ENCODE results near the gene NADSYN1. TPM values are rescaled to one million over a fixed set of nuclear protein-coding genes. Genes with fewer than 3 reads are reported as not detected.

Gene NADSYN1
- total RNA-seq, 2 donors from 2014 or later, result 133 to 178 TPM

GRCh38 chr11:71451596-71452198 is 1.3 kb upstream of the NADSYN1 start:
- DNase-seq, result peak; percentile 71
- peak overlapping the region; percentile 91 for H3K4me3 ChIP-seq
- no peaks in the 10 kb centered on the region for H3K9me3 ChIP-seq
- H3K9ac ChIP-seq (ENCODE audit: low read depth in 2 of 2, low read length in 2 of 2), result peak overlapping the region; percentile 37 to 77
- H3K36me3 ChIP-seq, result peaks cover 12% of the 10 kb centered on the region
- intact Hi-C loops (cut with DNase I), result no loop called here
- peaks cover 10% of the 10 kb centered on the region for H3K4me1 ChIP-seq
- no peaks in the 10 kb centered on the region for H3K27me3 ChIP-seq
- TF ChIP-seq CTCF (IDR thresholded peaks at IDR 0.05), result no peak
- H3K27ac ChIP-seq, result peak overlapping the region; percentile 82

- Histone ChIP-seq H3K9ac (ENCODE audit: low read depth in 2 of 2, low read length in 2 of 2) (peak overlapping the region; percentile 71 to 77), H3K36me3 (peaks cover 14% of the 10 kb centered on the region), H3K27me3 (no peaks in the 10 kb centered on the region), H3K4me3 (peak overlapping the region; percentile 91), H3K4me1 (peaks cover 10% of the 10 kb centered on the region), H3K9me3 (no peaks in the 10 kb centered on the region), H3K27ac (peak overlapping the region; percentile 82)
- peak; percentile 63 for DNase-seq
- TF ChIP-seq CTCF (IDR thresholded peaks at IDR 0.05), result no peak
- intact Hi-C loops (cut with DNase I), result no loop called here
Measured at GRCh38 chr11:71452199-71453036, 585 bp upstream of the NADSYN1 start.

- peaks cover 23% of the 10 kb centered on the region for H3K36me3 ChIP-seq
- H3K9me3 ChIP-seq, result no peaks in the 10 kb centered on the region
- no peaks in the 10 kb centered on the region for H3K27me3 ChIP-seq
- peaks cover 10% of the 10 kb centered on the region for H3K4me1 ChIP-seq
- no peak for TF ChIP-seq CTCF (IDR thresholded peaks at IDR 0.05)
- H3K27ac ChIP-seq, result peak overlapping the region; percentile 79
- intact Hi-C loops (cut with DNase I), result no loop called here
- DNase-seq, result no peak
- H3K9ac ChIP-seq (ENCODE audit: low read depth in 2 of 2, low read length in 2 of 2), result peak overlapping the region; percentile 78 to 81
- peak overlapping the region; percentile 91 for H3K4me3 ChIP-seq
Measured at GRCh38 chr11:71453918-71454304, 908 bp downstream of the NADSYN1 start.

- Histone ChIP-seq H3K27ac (no peak overlapping the region), H3K9ac (ENCODE audit: low read depth in 2 of 2, low read length in 2 of 2) (no peak overlapping the region), H3K27me3 (no peaks in the 10 kb centered on the region), H3K4me3 (peak overlapping the region; percentile 91), H3K36me3 (peaks cover 28% of the 10 kb centered on the region), H3K9me3 (no peaks in the 10 kb centered on the region), H3K4me1 (peaks cover 10% of the 10 kb centered on the region)
- DNase-seq, result peak; percentile 71
- intact Hi-C loops (cut with DNase I), result no loop called here
- TF ChIP-seq CTCF (IDR thresholded peaks at IDR 0.05), result no peak
Measured at GRCh38 chr11:71454470-71455113, 1.6 kb downstream of the NADSYN1 start.

GRCh38 chr11:71456294-71456693 is 3.3 kb downstream of the NADSYN1 start:
- TF ChIP-seq CTCF (IDR thresholded peaks at IDR 0.05), result no peak
- H3K4me1 ChIP-seq, result peaks cover 10% of the 10 kb centered on the region
- no peak for DNase-seq
- peaks cover 30% of the 10 kb centered on the region for H3K36me3 ChIP-seq
- intact Hi-C loops (cut with DNase I), result no loop called here
- no peak overlapping the region for H3K4me3 ChIP-seq
- no peak overlapping the region for H3K27ac ChIP-seq
- H3K27me3 ChIP-seq, result no peaks in the 10 kb centered on the region
- H3K9ac ChIP-seq (ENCODE audit: low read depth in 2 of 2, low read length in 2 of 2), result no peak overlapping the region
- no peaks in the 10 kb centered on the region for H3K9me3 ChIP-seq
